ENCODE data around the gene FBXO21. TPM values are rescaled to one million over a fixed set of nuclear protein-coding genes. Genes with fewer than 3 reads are reported as not detected.

Gene FBXO21
- total RNA-seq, 1 donor from 2014 or later, result 69.3 TPM

GRCh38 chr12:117121441-117121840, 68.8 kb downstream of the FBXO21 start:
- H3K27me3 Mint-ChIP-seq (ENCODE audit: insufficient read depth, low read depth), result peaks cover 9% of the 10 kb centered on the region
- peaks cover 47% of the 10 kb centered on the region for H3K4me1 Mint-ChIP-seq
- H3K27ac Mint-ChIP-seq, result no peak overlapping the region
- H3K9me3 Mint-ChIP-seq, result no peaks in the 10 kb centered on the region
- Histone ChIP-seq H3K27ac (no peak overlapping the region), H4K20me1 (ENCODE audit: low read depth) (peaks cover 12% of the 10 kb centered on the region), H2AFZ (replicated peaks) (no peak overlapping the region), H3K4me1 (peaks cover 16% of the 10 kb centered on the region), H3K4me3 (no peak overlapping the region), H3K36me3 (no peaks in the 10 kb centered on the region), H3K27me3 (no peaks in the 10 kb centered on the region), H3K4me2 (no peak overlapping the region), H3K9ac (no peak overlapping the region), H3K79me2 (ENCODE audit: low read depth) (no peaks in the 10 kb centered on the region), H3F3A (ENCODE audit: low read depth) (peaks cover 32% of the 10 kb centered on the region), H3K9me3 (ENCODE audit: low read depth) (no peaks in the 10 kb centered on the region)
- TF ChIP-seq CTCF (IDR thresholded peaks at IDR 0.05), result no peak
- no peak for TF ChIP-seq EZH2phosphoT487 (IDR thresholded peaks at IDR 0.05)
- no peak for TF ChIP-seq EZH2 (IDR thresholded peaks at IDR 0.05)
- H3K4me3 Mint-ChIP-seq, result no peak overlapping the region
- DNase-seq (ENCODE audit: low spot score), result no peak
- no peaks in the 10 kb centered on the region for H3K36me3 Mint-ChIP-seq

- Histone ChIP-seq H2AFZ (replicated peaks) (no peak overlapping the region), H3K4me1 (peaks cover 16% of the 10 kb centered on the region), H3K27ac (no peak overlapping the region), H3K79me2 (ENCODE audit: low read depth) (no peaks in the 10 kb centered on the region), H3K36me3 (no peaks in the 10 kb centered on the region), H3K4me2 (no peak overlapping the region), H3K9me3 (ENCODE audit: low read depth) (no peaks in the 10 kb centered on the region), H3K27me3 (no peaks in the 10 kb centered on the region), H3K9ac (no peak overlapping the region), H4K20me1 (ENCODE audit: low read depth) (peaks cover 12% of the 10 kb centered on the region), H3F3A (ENCODE audit: low read depth) (peaks cover 25% of the 10 kb centered on the region), H3K4me3 (no peak overlapping the region)
- H3K4me1 Mint-ChIP-seq, result peaks cover 42% of the 10 kb centered on the region
- no peak overlapping the region for H3K27ac Mint-ChIP-seq
- TF ChIP-seq EZH2 (IDR thresholded peaks at IDR 0.05) (no peak), CTCF (IDR thresholded peaks at IDR 0.05) (no peak), EZH2phosphoT487 (IDR thresholded peaks at IDR 0.05) (no peak)
- peaks cover 6% of the 10 kb centered on the region for H3K27me3 Mint-ChIP-seq (ENCODE audit: insufficient read depth, low read depth)
- H3K9me3 Mint-ChIP-seq, result no peaks in the 10 kb centered on the region
- H3K4me3 Mint-ChIP-seq, result no peak overlapping the region
- DNase-seq (ENCODE audit: low spot score), result no peak
- no peaks in the 10 kb centered on the region for H3K36me3 Mint-ChIP-seq
Measured at GRCh38 chr12:117120787-117121186, 69.5 kb downstream of the FBXO21 start.

- Histone ChIP-seq H3K9me3 (ENCODE audit: low read depth) (no peaks in the 10 kb centered on the region), H3F3A (ENCODE audit: low read depth) (peaks cover 21% of the 10 kb centered on the region), H3K27me3 (no peaks in the 10 kb centered on the region), H4K20me1 (ENCODE audit: low read depth) (peaks cover 12% of the 10 kb centered on the region), H3K27ac (peak overlapping the region; percentile 64), H3K4me1 (peaks cover 16% of the 10 kb centered on the region), H3K9ac (no peak overlapping the region), H3K4me3 (no peak overlapping the region), H3K36me3 (no peaks in the 10 kb centered on the region), H2AFZ (replicated peaks) (no peak overlapping the region), H3K79me2 (ENCODE audit: low read depth) (no peaks in the 10 kb centered on the region), H3K4me2 (peak overlapping the region; percentile 66)
- Mint-ChIP-seq H3K9me3 (no peaks in the 10 kb centered on the region), H3K4me3 (no peak overlapping the region), H3K27ac (no peak overlapping the region), H3K27me3 (ENCODE audit: insufficient read depth, low read depth) (peaks cover 3% of the 10 kb centered on the region), H3K36me3 (no peaks in the 10 kb centered on the region), H3K4me1 (peaks cover 31% of the 10 kb centered on the region)
- DNase-seq (ENCODE audit: low spot score), result peak; percentile 73
- TF ChIP-seq EZH2phosphoT487 (IDR thresholded peaks at IDR 0.05), result no peak
- peak; percentile 91 for TF ChIP-seq CTCF (IDR thresholded peaks at IDR 0.05)
Measured at GRCh38 chr12:117119592-117120198, 70.6 kb downstream of the FBXO21 start.

Measured in neural progenitor cell (in vitro differentiated cells).